PC-9 (cell line): ENCODE results near the gene TIAM2.

Experiments used
- CTCF ChIP-seq: fragments of 200-600 bp; sonication (generic); conservative IDR thresholded peaks from 2 replicates; pipeline ENCODE4 v1.6.1; 2017; ENCODE audit warnings: mixed run types, antibody characterized with exemption, mild to moderate bottlenecking, moderate library complexity
- EZH2 ChIP-seq: fragments of 200-600 bp; sonication (generic); IDR thresholded peaks from 2 replicates; pipeline ENCODE4 v1.8.0; 2017; ENCODE audit warnings: antibody characterized with exemption, low read depth

DNA sequence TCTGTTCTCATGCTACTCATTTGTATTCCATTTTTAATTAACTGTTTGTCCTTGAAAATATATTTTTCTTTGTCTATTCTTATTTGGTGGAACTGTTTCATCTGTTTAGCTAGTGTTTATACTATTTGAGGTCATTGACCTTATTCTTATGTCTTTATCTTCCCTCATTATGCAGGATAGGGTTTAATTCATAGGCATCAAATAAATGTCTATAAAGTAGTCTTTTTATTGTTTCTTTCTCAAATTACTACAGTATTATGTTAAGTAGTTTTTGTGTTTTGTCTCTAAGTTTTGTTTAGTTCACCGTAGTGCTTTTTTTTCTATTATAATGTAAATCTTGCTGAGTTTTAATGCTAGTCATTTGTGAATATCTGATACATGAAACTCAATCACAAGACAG is 19.0 kb downstream of the TIAM2 start:
- TF ChIP-seq CTCF (no peak), EZH2 (no peak)
